ENCODE data around the gene MICA.

GRCh38 chr6:31381666-31382065 is 21.7 kb upstream of the MICA start:
- TF ChIP-seq CTCF (IDR thresholded peaks at IDR 0.05) (no peak), POLR2A (IDR thresholded peaks at IDR 0.05) (no peak)
